LNCaP clone FGC (cell line): ENCODE data around the gene DGKG.
A peak's percentile ranks its signal among the peaks of the same experiment; 100 is the strongest.

Experiments
- DNase-seq: peaks from one replicate; pipeline ENCODE4 v3.0.0-alpha.2; 2011; ENCODE audit warnings: low read depth
- H3K4me3 ChIP-seq: 2 replicates; pipeline ENCODE4 v1.5.1; 2011; ENCODE audit warnings: mild to moderate bottlenecking, low read depth, low read length, control low read depth
- CTCF ChIP-seq: IDR thresholded peaks from 2 replicates; pipeline ENCODE4 v1.5.1; 2012; ENCODE audit warnings: mild to moderate bottlenecking; ENCODE audit not compliant: control insufficient read depth, insufficient read depth; ENCODE audit errors: extremely low read depth

DGKG gene

GRCh38 chr3:186208296-186208989 is 153.6 kb downstream of the DGKG start:
- TF ChIP-seq CTCF: peak; percentile 32
- no peak overlapping the region for H3K4me3 ChIP-seq
- no peak for DNase-seq

GRCh38 chr3:186207515-186207914 is 154.5 kb downstream of the DGKG start:
- H3K4me3 ChIP-seq: no peak overlapping the region
- TF ChIP-seq CTCF: no peak
- no peak for DNase-seq

- H3K4me3 ChIP-seq: no peak overlapping the region
- no peak for TF ChIP-seq CTCF
- no peak for DNase-seq
These were observed 161.3 kb downstream of the DGKG start for GRCh38 chr3:186200726-186201125.

- DNase-seq: no peak
- H3K4me3 ChIP-seq: no peak overlapping the region
- TF ChIP-seq CTCF: no peak
These were observed 163.6 kb downstream of the DGKG start for GRCh38 chr3:186198442-186198841.

- H3K4me3 ChIP-seq: no peak overlapping the region
- DNase-seq: no peak
- no peak for TF ChIP-seq CTCF
These were observed 167.6 kb downstream of the DGKG start for GRCh38 chr3:186194451-186194811.

- no peak for DNase-seq
- no peak overlapping the region for H3K4me3 ChIP-seq
These were observed 168.2 kb downstream of the DGKG start for GRCh38 chr3:186193534-186194450.

More at GRCh38 chr3:186193534-186194450, 168.2 kb downstream of the DGKG start:
- no peak for TF ChIP-seq CTCF
